H9 (cell line): ENCODE results near the gene CPA3. TPM values are rescaled to one million over a fixed set of nuclear protein-coding genes. Genes with fewer than 3 reads are reported as not detected.

Experiments
- DNase-seq: peaks from one replicate; pipeline ENCODE4 v3.0.0-alpha.2; 2017
- H2AFZ ChIP-seq: one replicate; pipeline ENCODE4 v1.6.1; 2013; ENCODE audit warnings: mild to moderate bottlenecking, low read length, control low read depth, moderate library complexity
- H2AK5ac ChIP-seq: 2 replicates; pipeline ENCODE4 v1.6.1; 2013; ENCODE audit warnings: low read length, control low read depth, mixed read lengths; ENCODE audit not compliant: insufficient read length
- H2BK120ac ChIP-seq: one replicate; pipeline ENCODE4 v1.6.1; 2013; ENCODE audit warnings: low read depth, mild to moderate bottlenecking, low read length, control low read depth, inconsistent platforms; ENCODE audit not compliant: poor library complexity, severe bottlenecking
- H2BK12ac ChIP-seq: 2 replicates; pipeline ENCODE4 v1.6.1; 2013; ENCODE audit warnings: low read length, control low read depth, mixed read lengths, low read depth; ENCODE audit not compliant: insufficient read length
- H2BK15ac ChIP-seq: 2 replicates; pipeline ENCODE4 v1.6.1; 2013; ENCODE audit warnings: low read depth, low read length, control low read depth
- H2BK20ac ChIP-seq: one replicate; pipeline ENCODE4 v1.6.1; 2013; ENCODE audit warnings: low read depth, mild to moderate bottlenecking, low read length, control low read depth, inconsistent platforms; ENCODE audit not compliant: poor library complexity, severe bottlenecking
- H2BK5ac ChIP-seq: 2 replicates; pipeline ENCODE4 v1.6.1; 2013; ENCODE audit warnings: low read length, control low read depth, mixed read lengths; ENCODE audit not compliant: insufficient read length
- H3K14ac ChIP-seq: 2 replicates; pipeline ENCODE4 v1.6.1; 2013; ENCODE audit warnings: low read length, control low read depth; ENCODE audit not compliant: insufficient read depth
- H3K18ac ChIP-seq: 2 replicates; pipeline ENCODE4 v1.6.1; 2013; ENCODE audit warnings: low read depth, mild to moderate bottlenecking, mixed read lengths, low read length, control low read depth; ENCODE audit not compliant: insufficient read length
- H3K23ac ChIP-seq: 2 replicates; pipeline ENCODE4 v1.6.1; 2013; ENCODE audit warnings: low read length, control low read depth, mixed read lengths, low read depth; ENCODE audit not compliant: insufficient read length
- H3K23me2 ChIP-seq: 2 replicates; pipeline ENCODE4 v1.6.1; 2013; ENCODE audit warnings: low read depth, mild to moderate bottlenecking, mixed read lengths, low read length, control low read depth; ENCODE audit not compliant: insufficient read length, poor library complexity, severe bottlenecking
- H3K27ac ChIP-seq: 2 replicates; pipeline ENCODE4 v1.5.1; 2013; ENCODE audit warnings: low read length, control low read depth, mixed read lengths, low read depth; ENCODE audit not compliant: insufficient read length
- H3K27me3 ChIP-seq: 2 replicates; pipeline ENCODE4 v1.6.1; 2013; ENCODE audit warnings: low read length, control low read depth, inconsistent platforms; ENCODE audit not compliant: insufficient read depth
- H3K4ac ChIP-seq: 2 replicates; pipeline ENCODE4 v1.6.1; 2013; ENCODE audit warnings: low read depth, mild to moderate bottlenecking, control low read depth, inconsistent platforms, low read length, moderate library complexity
- H3K4me1 ChIP-seq: 2 replicates; pipeline ENCODE4 v1.6.1; 2013; ENCODE audit warnings: low read length, control low read depth, inconsistent platforms; ENCODE audit not compliant: insufficient read depth
- H3K4me2 ChIP-seq: 2 replicates; pipeline ENCODE4 v1.6.1; 2013; ENCODE audit warnings: low read length, control low read depth, mixed read lengths; ENCODE audit not compliant: insufficient read length, insufficient read depth
- H3K56ac ChIP-seq: 2 replicates; pipeline ENCODE4 v1.6.1; 2013; ENCODE audit warnings: low read depth, mild to moderate bottlenecking, mixed read lengths, low read length, control low read depth; ENCODE audit not compliant: insufficient read length
- H3K79me1 ChIP-seq: 2 replicates; pipeline ENCODE4 v1.6.1; 2013; ENCODE audit warnings: low read depth, mild to moderate bottlenecking, moderate library complexity, low read length, control low read depth, inconsistent platforms; ENCODE audit not compliant: insufficient read depth, poor library complexity, severe bottlenecking
- H3K79me2 ChIP-seq: 2 replicates; pipeline ENCODE4 v1.6.1; 2013; ENCODE audit warnings: low read length, control low read depth, inconsistent platforms; ENCODE audit not compliant: insufficient read depth
- H3K9ac ChIP-seq: 2 replicates; pipeline ENCODE4 v1.6.1; 2013; ENCODE audit warnings: low read length, control low read depth, mixed read lengths; ENCODE audit not compliant: insufficient read length; ENCODE audit errors: extremely low read depth
- H3K9me3 ChIP-seq: one replicate; pipeline ENCODE4 v1.6.1; 2013; ENCODE audit warnings: low read depth, low read length, inconsistent platforms; ENCODE audit not compliant: control insufficient read depth
- H3T11ph ChIP-seq: one replicate; pipeline ENCODE4 v1.6.1; 2013; ENCODE audit warnings: mild to moderate bottlenecking, low read length, control low read depth, inconsistent platforms
- H4K20me1 ChIP-seq: one replicate; pipeline ENCODE4 v1.6.1; 2013; ENCODE audit not compliant: control insufficient read depth, insufficient read length, insufficient read depth
- H4K5ac ChIP-seq: 2 replicates; pipeline ENCODE4 v1.6.1; 2013; ENCODE audit warnings: low read depth, mild to moderate bottlenecking, mixed read lengths, low read length, control low read depth; ENCODE audit not compliant: insufficient read length
- H4K8ac ChIP-seq: replicated peaks from 2 replicates; pipeline ENCODE4 v1.6.1; 2013; ENCODE audit warnings: low read length, control low read depth, mixed read lengths, low read depth; ENCODE audit not compliant: insufficient read length
- H4K91ac ChIP-seq: 2 replicates; pipeline ENCODE4 v1.6.1; 2013; ENCODE audit warnings: low read depth, mild to moderate bottlenecking, moderate library complexity, mixed read lengths, low read length, control low read depth; ENCODE audit not compliant: insufficient read length
- H3K27ac Mint-ChIP-seq, 3 experiments: 2 replicates in 2 of 3; 3 replicates in 1 of 3; pipeline ENCODE4 v1.8.0; 2020 to 2021; ENCODE audit warnings: mixed read lengths in 3 of 3, mild to moderate bottlenecking in 1 of 3, moderate library complexity in 1 of 3
- H3K27me3 Mint-ChIP-seq: 2 replicates; pipeline ENCODE4 v1.8.0; 2021; ENCODE audit warnings: low read depth, mild to moderate bottlenecking, moderate library complexity, mixed read lengths
- H3K36me3 Mint-ChIP-seq, 3 experiments: 2 replicates in 2 of 3; 3 replicates in 1 of 3; pipeline ENCODE4 v1.8.0; 2020 to 2021; ENCODE audit warnings: low read depth in 3 of 3, mixed read lengths in 3 of 3; ENCODE audit not compliant: insufficient read depth in 1 of 3
- H3K4me1 Mint-ChIP-seq, 2 experiments: 2 replicates each; pipeline ENCODE4 v1.8.0; 2020; ENCODE audit warnings: mixed read lengths in 2 of 2
- H3K4me3 Mint-ChIP-seq, 2 experiments: 2 replicates in 1 of 2; 3 replicates in 1 of 2; pipeline ENCODE4 v1.8.0; 2020 to 2021; ENCODE audit warnings: mild to moderate bottlenecking in 2 of 2, mixed read lengths in 2 of 2, moderate library complexity in 1 of 2
- H3K9me3 Mint-ChIP-seq, 2 experiments: 2 replicates in 1 of 2; 3 replicates in 1 of 2; pipeline ENCODE4 v1.8.0; 2020; ENCODE audit warnings: mild to moderate bottlenecking in 2 of 2, mixed read lengths in 2 of 2, moderate library complexity in 1 of 2
- CTCF ChIP-seq: fragments of 200-600 bp; sonication (generic); conservative IDR thresholded peaks from 3 replicates; pipeline ENCODE4 v1.8.0; 2021; ENCODE audit warnings: antibody characterized with exemption, mild to moderate bottlenecking
- WGBS: extraction: QIAGEN DNeasy Blood & Tissue Kit; methylation state at CpG from one replicate; pipeline ENCODE4 v1.1.7; 2013; ENCODE audit warnings: missing lambda C conversion rate, low lambda C conversion rate, mixed read lengths; ENCODE audit not compliant: insufficient read length; ENCODE audit errors: extremely low coverage; 5-methylcytosine and 5-hydroxymethylcytosine counted together
- total RNA-seq: library from RNA; stranded (reverse); gene quantifications from 2 replicates; pipeline ENCODE4 v1.2.1, GENCODE V29; 2021

Gene CPA3
- total RNA-seq, 1 experiment from 2014 or later, result not detected

- no peaks in the 10 kb centered on the region for H3K4me1 ChIP-seq
- no peak overlapping the region for H3K18ac ChIP-seq
- H4K5ac ChIP-seq, result no peak overlapping the region
- no peak overlapping the region for H2BK12ac ChIP-seq
- H2BK5ac ChIP-seq, result no peak overlapping the region
- no CpG with 5 or more reads among the region's 1 CpG for WGBS
- DNase-seq, result no peak
- no peaks in the 10 kb centered on the region for H3K23me2 ChIP-seq
- no peak overlapping the region for H4K8ac ChIP-seq
- no peaks in the 10 kb centered on the region for H4K20me1 ChIP-seq
- H3K27ac Mint-ChIP-seq, result no peak overlapping the region
- no peak overlapping the region for H2BK120ac ChIP-seq
- H3K14ac ChIP-seq, result no peak overlapping the region
- no peak overlapping the region for H4K91ac ChIP-seq
- no peaks in the 10 kb centered on the region for H3K4me1 Mint-ChIP-seq
- no peaks in the 10 kb centered on the region for H3K9me3 ChIP-seq
- no peak overlapping the region for H3K23ac ChIP-seq
- H3K79me2 ChIP-seq, result no peaks in the 10 kb centered on the region
- H3K27ac ChIP-seq, result no peak overlapping the region
- H2AFZ ChIP-seq, result no peak overlapping the region
- H3K27me3 Mint-ChIP-seq, result no peaks in the 10 kb centered on the region
- no peaks in the 10 kb centered on the region for H3K36me3 Mint-ChIP-seq
- H3K79me1 ChIP-seq, result no peaks in the 10 kb centered on the region
- H2BK20ac ChIP-seq, result no peak overlapping the region
- TF ChIP-seq CTCF, result no peak
- H3K9ac ChIP-seq, result no peak overlapping the region
- no peak overlapping the region for H3K4ac ChIP-seq
- H3K4me3 Mint-ChIP-seq, result no peak overlapping the region
- no peaks in the 10 kb centered on the region for H3K27me3 ChIP-seq
- H3K9me3 Mint-ChIP-seq, result no peaks in the 10 kb centered on the region
- no peak overlapping the region for H3T11ph ChIP-seq
- H3K56ac ChIP-seq, result no peak overlapping the region
- no peak overlapping the region for H2AK5ac ChIP-seq
- H2BK15ac ChIP-seq, result no peak overlapping the region
- no peak overlapping the region for H3K4me2 ChIP-seq
Observed at GRCh38 chr3:148883163-148883562, 18.1 kb downstream of the CPA3 start.
